K562 (cell line): ENCODE measurements around the gene ACOT9. TPM values are rescaled to one million over a fixed set of nuclear protein-coding genes. Genes with fewer than 3 reads are reported as not detected.

Experiments
- ATAC-seq: fragments of 200-7000 bp; cut with Tn5 transposase; 3 replicates; pipeline ENCODE4 v1.9.1; 2020; ENCODE audit warnings: moderate library complexity
- BruUV-seq: library from RNA; stranded (reverse); fragments of 400-500 nt; replicated peaks from 2 replicates; lab custom pipeline; 2021; lab: Mats Ljungman, UMichigan
- CTCF ChIA-PET: fragments of 300-600 bp; formaldehyde crosslinking; extraction: SDS; loops from one replicate; lab custom pipeline; 2021; ENCODE audit warnings: low intra/inter-chr PET ratio; lab: Yijun Ruan, JAX
- POLR2A ChIA-PET: fragments of 300-600, 350-650 bp; sonication (Branson Sonifier 250); formaldehyde crosslinking; extraction: SDS; loops from one replicate; lab custom pipeline; 2021; ENCODE audit warnings: antibody characterized with exemption, inconsistent platforms; lab: Yijun Ruan, JAX
- DNase-seq, 4 experiments: peaks; one replicate each; pipeline versions ENCODE4 v3.0.0 to v3.0.0-alpha.2; 2011 to 2018; ENCODE audit warnings: low spot score in 3 of 4, mixed read lengths in 3 of 4; ENCODE audit errors: extremely low read depth in 1 of 4
- FAIRE-seq: peaks from 2 replicates; lab custom pipeline; 2011; peaks lifted over from hg19 to GRCh38; lab: Jason Lieb, UNC
- H2AFZ ChIP-seq: 2 replicates; pipeline ENCODE4 v1.6.0; 2011; ENCODE audit warnings: low read depth, low read length, control low read depth, inconsistent platforms
- H3K27ac ChIP-seq: fragments of 200-600 bp; 3 replicates; pipeline ENCODE4 v1.8.0; 2011; ENCODE audit warnings: low read depth, mild to moderate bottlenecking, control low read depth, inconsistent platforms, low read length, moderate library complexity, mixed read lengths; ENCODE audit errors: extremely low read depth
- H3K27me3 ChIP-seq, 2 experiments: fragments of 300-600 bp in 1 of 2; 2 replicates in 1 of 2; 3 replicates in 1 of 2; pipeline versions ENCODE4 v1.6.0 to v1.8.0; 2011; ENCODE audit warnings: inconsistent platforms in 2 of 2, low read length in 2 of 2, mild to moderate bottlenecking in 1 of 2, mixed read lengths in 1 of 2, moderate library complexity in 1 of 2; ENCODE audit not compliant: control insufficient read depth in 2 of 2, insufficient read depth in 2 of 2
- H3K36me3 ChIP-seq: fragments of 300-600 bp; 3 replicates; pipeline ENCODE4 v1.8.0; 2011; ENCODE audit warnings: mild to moderate bottlenecking, low read length, inconsistent platforms; ENCODE audit not compliant: control insufficient read depth, insufficient read depth
- H3K4me1 ChIP-seq, 2 experiments: fragments of 200-600 bp in 1 of 2; replicated peaks in 1 of 2; 2 replicates in 1 of 2; 3 replicates in 1 of 2; pipeline versions ENCODE4 v1.5.1 to v1.8.0; 2011; ENCODE audit warnings: inconsistent platforms in 2 of 2, low read length in 2 of 2, mild to moderate bottlenecking in 1 of 2, mixed read lengths in 1 of 2, moderate library complexity in 1 of 2; ENCODE audit not compliant: control insufficient read depth in 2 of 2, insufficient read depth in 2 of 2
- H3K4me2 ChIP-seq: 2 replicates; pipeline ENCODE4 v1.6.1; 2011; ENCODE audit warnings: low read length, control low read depth, inconsistent platforms, mixed read lengths; ENCODE audit not compliant: insufficient read depth
- H3K4me3 ChIP-seq: fragments of 200-600 bp; sonication (generic), shearing (Covaris generic); 2 replicates; pipeline ENCODE4 v1.5.1; 2016; ENCODE audit warnings: control low read depth, inconsistent platforms
- H3K79me2 ChIP-seq: fragments of 200-600 bp; 3 replicates; pipeline ENCODE4 v1.8.0; 2011; ENCODE audit warnings: low read length, inconsistent platforms; ENCODE audit not compliant: control insufficient read depth, insufficient read depth
- H3K9ac ChIP-seq, 2 experiments: 2 replicates each; pipeline versions ENCODE4 v1.6.0 to v1.6.1; 2011; ENCODE audit warnings: low read depth in 2 of 2, low read length in 2 of 2, control low read depth in 1 of 2, inconsistent platforms in 1 of 2, mild to moderate bottlenecking in 1 of 2, mixed read lengths in 1 of 2; ENCODE audit not compliant: insufficient read depth in 1 of 2
- H3K9me1 ChIP-seq: one replicate; pipeline ENCODE4 v1.6.0; 2011; ENCODE audit warnings: inconsistent platforms, mild to moderate bottlenecking, low read length, moderate library complexity; ENCODE audit not compliant: control insufficient read depth, insufficient read depth
- H3K9me3 ChIP-seq: replicated peaks from 2 replicates; pipeline ENCODE4 v1.5.1; 2011; ENCODE audit warnings: low read depth, low read length, inconsistent platforms; ENCODE audit not compliant: control insufficient read depth, insufficient read depth
- H4K20me1 ChIP-seq: replicated peaks from 2 replicates; pipeline ENCODE4 v1.6.1; 2011; ENCODE audit warnings: low read length, inconsistent platforms, mixed read lengths; ENCODE audit not compliant: control insufficient read depth, insufficient read depth
- ETS2 ChIP-seq: IDR thresholded peaks from 2 replicates; pipeline ENCODE4 v1.6.1; 2016; ENCODE audit warnings: borderline replicate concordance, missing genetic modification characterization, mild to moderate bottlenecking, moderate library complexity, missing compliant biosample characterization; ENCODE audit not compliant: poor library complexity, severe bottlenecking
- NBN ChIP-seq: fragments of 450-650 bp; IDR thresholded peaks from 2 replicates; pipeline ENCODE4 v1.6.1; 2016; ENCODE audit warnings: low read depth, mild to moderate bottlenecking
- NFRKB ChIP-seq: fragments of 450-650 bp; IDR thresholded peaks from 2 replicates; pipeline ENCODE4 v1.6.1; 2016; ENCODE audit warnings: low read depth
- RHOXF2B ChIP-seq: fragments of 250-450 bp; sonication (Bioruptor Pico); conservative IDR thresholded peaks from 2 replicates; pipeline ENCODE4 v1.5.1; 2021
- TRIM28 ChIP-seq: fragments of 450-650 bp; IDR thresholded peaks from 2 replicates; pipeline ENCODE4 v1.6.1; 2017
- U2AF2 ChIP-seq: fragments of 200-400 bp; formaldehyde crosslinking; optimal IDR thresholded peaks from 2 replicates; pipeline ENCODE3; 2017; ENCODE audit warnings: low read depth, mild to moderate bottlenecking, low read length
- XRCC4 ChIP-seq: IDR thresholded peaks from one replicate; pipeline ENCODE4 v1.6.1; 2011; ENCODE audit not compliant: insufficient read depth, insufficient read length; ENCODE audit errors: extremely low read depth
- ZC3H8 ChIP-seq: fragments of 450-650 bp; IDR thresholded peaks from 2 replicates; pipeline ENCODE4 v1.6.1; 2017
- ZNF408 ChIP-seq: fragments of 250-450 bp; sonication (Bioruptor Pico); IDR thresholded peaks from 2 replicates; pipeline ENCODE4 v1.4.0; 2020; ENCODE audit warnings: low read depth, mild to moderate bottlenecking, moderate library complexity
- WGBS: fragments of 100-300 bp; shearing (Covaris generic); methylation state at CpG from one replicate; pipeline ENCODE4 v1.1.6; 2016; ENCODE audit warnings: low coverage, mixed read lengths; ENCODE audit not compliant: insufficient coverage; ENCODE audit errors: missing lambda C conversion rate; 5-methylcytosine and 5-hydroxymethylcytosine counted together
- in situ Hi-C: fragments of 300-500 bp; cut with MboI; formaldehyde crosslinking; loops from 4 replicates; pipeline ENCODE4 v1.15.0; 2018; ENCODE audit warnings: inconsistent platforms, mixed read lengths
- intact Hi-C: fragments of 100-400 bp; cut with micrococcal nuclease; formaldehyde crosslinking; loops from 2 replicates; pipeline ENCODE4 v1.14.2; 2022
- polyA plus RNA-seq, 8 experiments: library from polyadenylated mRNA; depleted of rRNA in 4 of 8; stranded (reverse) in 5 of 8; unstranded in 3 of 8; fragments of >200 nt; fragmentation: Nextera tagmentation in 2 of 8; fragmentation: Illumina TruSeq in 1 of 8; extraction: Ambion mirVana in 2 of 8; extraction: Trizol in 1 of 8; gene quantifications; 2 replicates each; pipeline versions ENCODE4 v1.2.1 to v1.2.3, GENCODE V29; 2011 to 2014; ENCODE audit warnings: inconsistent platforms in 1 of 8, missing spikeins in 1 of 8
- total RNA-seq, 7 experiments: library from RNA; depleted of rRNA in 6 of 7; stranded (reverse); fragments of >200 nt in 6 of 7; fragmentation: Illumina TruSeq in 2 of 7; extraction: Trizol in 2 of 7; gene quantifications; 2 replicates each; pipeline versions ENCODE4 v1.2.1 to v1.2.3, GENCODE V29; 2011 to 2021; ENCODE audit warnings: low replicate concordance in 1 of 7
- TF ChIP-seq, protein P1 (sequence below), 2 experiments: fragments of 450-650 bp; IDR thresholded peaks; 2 replicates each; pipeline ENCODE4 v1.6.1; 2016; ENCODE audit warnings: mild to moderate bottlenecking in 2 of 2, borderline replicate concordance in 1 of 2, low read depth in 1 of 2, moderate library complexity in 1 of 2
- TF ChIP-seq, protein P2 (sequence below): fragments of 250-450 bp; sonication (Bioruptor Pico); IDR thresholded peaks from 2 replicates; pipeline ENCODE4 v1.8.0; 2021; ENCODE audit warnings: moderate library complexity, mild to moderate bottlenecking, inconsistent platforms
- TF ChIP-seq, protein P3 (sequence below): fragments of 250-450 bp; sonication (Bioruptor Pico); IDR thresholded peaks from 2 replicates; pipeline ENCODE4 v1.5.0; 2020; ENCODE audit warnings: mild to moderate bottlenecking

ACOT9 gene
- total and polyA plus RNA-seq, 9 of the 15 experiments (the other 6 are each of a cell fraction or from before 2014, with no cell fraction given), result 31.2 to 80.9 (median 45.3) TPM

DNA sequence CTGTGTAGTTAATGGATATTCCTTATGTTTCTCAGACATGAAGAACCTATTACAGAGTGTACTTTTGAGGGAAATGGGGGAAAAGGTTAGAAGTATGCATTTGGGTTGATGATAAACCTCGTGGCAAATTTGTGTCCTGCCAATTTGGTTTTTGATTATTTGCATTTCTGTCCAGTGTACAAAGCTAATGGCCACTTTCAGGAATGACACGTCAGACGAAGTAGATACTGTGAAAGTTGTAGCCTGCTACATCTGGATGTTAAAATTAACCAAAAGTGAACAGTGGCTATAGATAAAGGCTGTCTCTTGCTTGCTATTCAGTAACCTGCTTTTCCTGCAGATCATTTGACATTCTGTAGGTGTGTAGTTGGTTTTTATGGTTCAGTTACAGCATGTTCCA, 74.7 kb downstream of the ACOT9 start:
- WGBS, result 0% methylated on average over 2 of the region's 3 CpGs
- Histone ChIP-seq H3K27ac (peak overlapping the region; percentile 86), H4K20me1 (no peaks in the 10 kb centered on the region)
- FAIRE-seq (peak; percentile 81), ATAC-seq (0 out of 3 replicates have a peak, but pooled peaks have one; percentile 2)
- no peak for TF ChIP-seq NBN
- no peak for TF ChIP-seq U2AF2
- TF ChIP-seq RHOXF2B (CRISPR knock-in tag), result no peak
- no peak for TF ChIP-seq ETS2
- TF ChIP-seq XRCC4, result no peak
- no peak for TF ChIP-seq NFRKB
- no peak for TF ChIP-seq ZNF408 (CRISPR knock-in tag)
- no peak for TF ChIP-seq ZC3H8
- TF ChIP-seq, protein P1, sequence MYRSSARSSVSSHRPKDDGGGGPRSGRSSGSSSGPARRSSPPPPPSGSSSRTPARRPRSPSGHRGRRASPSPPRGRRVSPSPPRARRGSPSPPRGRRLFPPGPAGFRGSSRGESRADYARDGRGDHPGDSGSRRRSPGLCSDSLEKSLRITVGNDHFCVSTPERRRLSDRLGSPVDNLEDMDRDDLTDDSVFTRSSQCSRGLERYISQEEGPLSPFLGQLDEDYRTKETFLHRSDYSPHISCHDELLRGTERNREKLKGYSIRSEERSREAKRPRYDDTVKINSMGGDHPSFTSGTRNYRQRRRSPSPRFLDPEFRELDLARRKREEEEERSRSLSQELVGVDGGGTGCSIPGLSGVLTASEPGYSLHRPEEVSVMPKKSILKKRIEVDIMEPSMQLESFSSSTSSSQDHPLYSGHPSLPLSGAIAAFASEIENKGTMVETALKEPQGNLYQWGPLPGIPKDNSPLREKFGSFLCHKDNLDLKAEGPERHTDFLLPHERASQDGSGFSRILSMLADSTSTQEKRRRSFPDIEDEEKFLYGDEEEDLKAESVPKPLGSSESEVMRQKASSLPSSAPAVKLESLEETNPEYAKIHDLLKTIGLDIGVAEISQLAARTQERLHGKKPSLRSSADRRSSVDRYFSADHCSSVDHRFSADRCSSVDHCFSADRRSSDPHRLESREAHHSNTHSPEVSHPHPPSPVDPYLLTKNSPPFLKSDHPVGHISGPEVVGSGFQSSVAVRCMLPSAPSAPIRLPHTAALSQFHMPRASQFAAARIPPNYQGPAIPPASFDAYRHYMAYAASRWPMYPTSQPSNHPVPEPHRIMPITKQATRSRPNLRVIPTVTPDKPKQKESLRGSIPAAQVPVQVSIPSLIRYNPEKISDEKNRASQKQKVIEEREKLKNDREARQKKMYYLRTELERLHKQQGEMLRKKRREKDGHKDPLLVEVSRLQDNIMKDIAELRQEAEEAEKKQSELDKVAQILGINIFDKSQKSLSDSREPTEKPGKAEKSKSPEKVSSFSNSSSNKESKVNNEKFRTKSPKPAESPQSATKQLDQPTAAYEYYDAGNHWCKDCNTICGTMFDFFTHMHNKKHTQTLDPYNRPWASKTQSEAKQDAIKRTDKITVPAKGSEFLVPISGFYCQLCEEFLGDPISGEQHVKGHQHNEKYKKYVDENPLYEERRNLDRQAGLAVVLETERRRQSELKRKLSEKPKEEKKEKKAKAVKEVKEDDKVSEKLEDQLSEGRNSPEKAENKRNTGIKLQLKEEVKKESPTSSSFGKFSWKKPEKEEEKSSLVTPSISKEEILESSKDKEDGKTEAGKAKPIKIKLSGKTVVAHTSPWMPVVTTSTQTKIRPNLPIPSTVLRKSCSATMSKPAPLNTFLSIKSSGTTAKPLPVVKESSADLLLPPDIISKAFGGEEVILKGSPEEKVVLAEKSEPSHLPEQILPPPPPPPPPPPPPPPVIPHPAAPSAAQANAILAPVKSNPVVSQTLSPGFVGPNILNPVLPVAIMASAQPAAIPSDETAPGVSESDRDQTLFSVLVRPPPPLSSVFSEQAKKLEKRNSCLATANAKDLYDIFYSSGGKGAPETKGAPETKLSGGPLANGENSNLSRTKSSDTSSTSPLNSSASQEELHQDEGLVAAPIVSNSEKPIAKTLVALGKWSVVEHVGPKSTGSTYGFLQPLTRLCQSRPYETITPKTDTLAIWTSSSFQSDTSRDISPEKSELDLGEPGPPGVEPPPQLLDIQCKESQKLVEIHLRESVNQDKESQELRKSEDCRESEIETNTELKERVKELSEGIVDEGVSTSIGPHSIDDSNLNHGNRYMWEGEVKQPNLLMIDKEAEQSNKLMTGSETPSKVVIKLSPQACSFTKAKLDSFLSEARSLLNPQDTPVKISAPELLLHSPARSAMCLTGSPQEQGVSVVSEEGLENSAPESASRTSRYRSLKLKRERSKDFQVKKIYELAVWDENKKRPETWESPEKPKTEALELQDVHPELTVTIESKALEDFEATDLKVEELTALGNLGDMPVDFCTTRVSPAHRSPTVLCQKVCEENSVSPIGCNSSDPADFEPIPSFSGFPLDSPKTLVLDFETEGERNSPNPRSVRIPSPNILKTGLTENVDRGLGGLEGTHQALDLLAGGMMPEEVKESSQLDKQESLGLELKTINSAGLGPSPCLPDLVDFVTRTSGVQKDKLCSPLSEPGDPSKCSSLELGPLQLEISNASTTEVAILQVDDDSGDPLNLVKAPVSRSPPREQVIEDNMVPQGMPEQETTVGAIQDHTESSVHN (IDR thresholded peaks at IDR 0.05; ENCODE audit: borderline replicate concordance in 1 of 2, low read depth in 1 of 2), result no peak
- TF ChIP-seq, protein P2, sequence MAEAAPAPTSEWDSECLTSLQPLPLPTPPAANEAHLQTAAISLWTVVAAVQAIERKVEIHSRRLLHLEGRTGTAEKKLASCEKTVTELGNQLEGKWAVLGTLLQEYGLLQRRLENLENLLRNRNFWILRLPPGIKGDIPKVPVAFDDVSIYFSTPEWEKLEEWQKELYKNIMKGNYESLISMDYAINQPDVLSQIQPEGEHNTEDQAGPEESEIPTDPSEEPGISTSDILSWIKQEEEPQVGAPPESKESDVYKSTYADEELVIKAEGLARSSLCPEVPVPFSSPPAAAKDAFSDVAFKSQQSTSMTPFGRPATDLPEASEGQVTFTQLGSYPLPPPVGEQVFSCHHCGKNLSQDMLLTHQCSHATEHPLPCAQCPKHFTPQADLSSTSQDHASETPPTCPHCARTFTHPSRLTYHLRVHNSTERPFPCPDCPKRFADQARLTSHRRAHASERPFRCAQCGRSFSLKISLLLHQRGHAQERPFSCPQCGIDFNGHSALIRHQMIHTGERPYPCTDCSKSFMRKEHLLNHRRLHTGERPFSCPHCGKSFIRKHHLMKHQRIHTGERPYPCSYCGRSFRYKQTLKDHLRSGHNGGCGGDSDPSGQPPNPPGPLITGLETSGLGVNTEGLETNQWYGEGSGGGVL, result no peak
- no peak for TF ChIP-seq TRIM28
- TF ChIP-seq, protein P3, sequence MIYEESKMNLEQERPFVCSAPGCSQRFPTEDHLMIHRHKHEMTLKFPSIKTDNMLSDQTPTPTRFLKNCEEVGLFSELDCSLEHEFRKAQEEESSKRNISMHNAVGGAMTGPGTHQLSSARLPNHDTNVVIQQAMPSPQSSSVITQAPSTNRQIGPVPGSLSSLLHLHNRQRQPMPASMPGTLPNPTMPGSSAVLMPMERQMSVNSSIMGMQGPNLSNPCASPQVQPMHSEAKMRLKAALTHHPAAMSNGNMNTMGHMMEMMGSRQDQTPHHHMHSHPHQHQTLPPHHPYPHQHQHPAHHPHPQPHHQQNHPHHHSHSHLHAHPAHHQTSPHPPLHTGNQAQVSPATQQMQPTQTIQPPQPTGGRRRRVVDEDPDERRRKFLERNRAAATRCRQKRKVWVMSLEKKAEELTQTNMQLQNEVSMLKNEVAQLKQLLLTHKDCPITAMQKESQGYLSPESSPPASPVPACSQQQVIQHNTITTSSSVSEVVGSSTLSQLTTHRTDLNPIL (CRISPR knock-in tag), result no peak
- TF ChIP-seq, all 486 proteins: peak for 0
- Histone ChIP-seq H2AFZ (peak overlapping the region; percentile 93; the same call in 1 of the 2 replicates), H3K4me3 (peak overlapping the region; percentile 48), H3K79me2 (peaks cover 37% of the 10 kb centered on the region), H3K27me3 (no peaks in the 10 kb centered on the region), H3K9me1 (no peaks in the 10 kb centered on the region), H3K9ac (peak overlapping the region in 1 of 2 experiments; percentile 86; a peak in 2 of 4 replicates), H3K4me2 (peak overlapping the region; percentile 83), H3K36me3 (peaks cover 32% of the 10 kb centered on the region), H3K9me3 (no peaks in the 10 kb centered on the region), H3K4me1 (peaks cover 6 to 18% of the 10 kb centered on the region in 2 experiments; a peak in 4 of 5 replicates)
- CTCF ChIA-PET, result no interaction called here
- in situ Hi-C loops (no loop called here), intact Hi-C loops (no loop called here)
- POLR2A ChIA-PET, result interaction anchor here (0.6 kb wide), 1 partner anchor 617 kb away, joined by 3 read pairs; no protein-coding TSS in a partner anchor
- no TSS peak for BruUV-seq
- DNase-seq, result peak in 1 of 4 experiments; percentile 14
